ENCODE data around the gene PSMC4. TPM values are rescaled to one million over a fixed set of nuclear protein-coding genes. Genes with fewer than 3 reads are reported as not detected.

Gene PSMC4
- total RNA-seq, 1 donor, result 99.5 TPM

GRCh38 chr19:39936622-39937021 lies 34.3 kb upstream of the PSMC4 start:
- TF ChIP-seq CTCF (IDR thresholded peaks at IDR 0.05; ENCODE audit: extremely low read depth, low read depth, low read length), result no peak
- Histone ChIP-seq H3K36me3 (ENCODE audit: insufficient read depth, low read length) (no peaks in the 10 kb centered on the region), H3K79me2 (ENCODE audit: insufficient read depth, low read length) (no peaks in the 10 kb centered on the region), H3K4me2 (ENCODE audit: insufficient read depth, low read length) (no peak overlapping the region), H3K27ac (ENCODE audit: low read depth, low read length) (no peak overlapping the region), H4K20me1 (ENCODE audit: insufficient read depth, low read length) (no peaks in the 10 kb centered on the region), H3K9me3 (ENCODE audit: low read depth, low read length) (no peaks in the 10 kb centered on the region), H3K27me3 (ENCODE audit: insufficient read depth, low read length) (no peaks in the 10 kb centered on the region), H3K4me3 (ENCODE audit: insufficient read depth, low read length) (no peak overlapping the region), H3K4me1 (ENCODE audit: insufficient read depth, low read length) (no peaks in the 10 kb centered on the region), H2AFZ (ENCODE audit: low read length) (no peak overlapping the region)
- DNase-seq (ENCODE audit: insufficient read length, low spot score, missing footprints), result no peak

DNA sequence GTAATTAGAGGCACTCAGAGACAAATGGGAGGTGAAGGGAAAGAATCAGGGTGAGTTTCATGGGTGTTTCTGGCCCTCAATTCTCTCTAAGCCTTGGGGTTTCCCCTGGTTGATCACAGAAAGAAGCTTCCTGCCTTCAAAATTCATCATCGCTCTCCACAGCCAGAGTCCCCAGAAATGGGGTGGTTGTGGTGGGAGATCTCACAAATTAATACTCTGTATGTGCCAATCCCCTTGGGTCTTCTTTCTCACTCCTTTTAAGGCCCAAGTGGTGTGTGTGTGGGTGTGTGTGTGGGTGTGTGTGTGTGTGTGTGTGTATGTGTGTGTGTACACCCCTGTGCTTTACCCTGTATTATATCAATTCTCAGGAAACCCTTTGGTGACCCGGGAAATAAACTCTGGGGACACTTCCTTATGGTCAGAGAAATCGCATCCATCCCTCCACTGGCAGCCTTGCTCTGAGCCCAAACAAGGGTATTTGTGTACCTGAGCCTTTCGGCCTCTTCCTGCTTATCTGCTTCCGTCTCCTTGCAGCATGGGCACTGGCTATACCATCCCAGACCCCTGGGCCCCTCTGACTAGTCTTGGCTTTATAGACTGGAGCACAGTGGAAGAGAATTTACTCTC lies 33.8 kb upstream of the PSMC4 start:
- no peaks in the 10 kb centered on the region for H3K36me3 ChIP-seq (ENCODE audit: insufficient read depth, low read length)
- no peaks in the 10 kb centered on the region for H3K4me1 ChIP-seq (ENCODE audit: insufficient read depth, low read length)
- no peak overlapping the region for H3K4me3 ChIP-seq (ENCODE audit: insufficient read depth, low read length)
- H3K27ac ChIP-seq (ENCODE audit: low read depth, low read length), result no peak overlapping the region
- DNase-seq (ENCODE audit: insufficient read length, low spot score, missing footprints), result peak; percentile 17
- H3K79me2 ChIP-seq (ENCODE audit: insufficient read depth, low read length), result no peaks in the 10 kb centered on the region
- H3K4me2 ChIP-seq (ENCODE audit: insufficient read depth, low read length), result no peak overlapping the region
- no peaks in the 10 kb centered on the region for H4K20me1 ChIP-seq (ENCODE audit: insufficient read depth, low read length)
- no peaks in the 10 kb centered on the region for H3K27me3 ChIP-seq (ENCODE audit: insufficient read depth, low read length)
- no peak overlapping the region for H2AFZ ChIP-seq (ENCODE audit: low read length)
- no peaks in the 10 kb centered on the region for H3K9me3 ChIP-seq (ENCODE audit: low read depth, low read length)
- no peak for TF ChIP-seq CTCF (IDR thresholded peaks at IDR 0.05; ENCODE audit: extremely low read depth, low read depth, low read length)

DNA sequence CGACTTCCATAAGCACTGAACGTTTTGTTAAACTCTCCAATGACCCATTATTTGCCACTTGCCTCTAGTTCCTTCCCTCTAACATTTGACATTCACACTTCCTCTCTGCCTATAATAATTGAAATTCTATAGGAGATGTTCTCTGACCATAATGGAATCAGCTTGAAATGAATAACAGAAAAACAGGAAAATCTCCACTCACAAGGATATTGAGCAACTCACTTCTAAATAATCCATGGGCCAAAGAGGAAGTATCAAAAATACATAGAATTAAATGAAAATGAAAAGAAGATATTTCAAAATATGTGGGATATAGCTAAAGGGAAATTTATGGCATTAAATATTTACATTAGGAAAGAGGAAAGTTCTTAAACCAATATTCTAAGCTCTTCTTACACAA lies 33.2 kb upstream of the PSMC4 start:
- no peak overlapping the region for H3K27ac ChIP-seq (ENCODE audit: low read depth, low read length)
- H3K4me3 ChIP-seq (ENCODE audit: insufficient read depth, low read length), result no peak overlapping the region
- H3K9me3 ChIP-seq (ENCODE audit: low read depth, low read length), result no peaks in the 10 kb centered on the region
- H3K36me3 ChIP-seq (ENCODE audit: insufficient read depth, low read length), result no peaks in the 10 kb centered on the region
- no peaks in the 10 kb centered on the region for H4K20me1 ChIP-seq (ENCODE audit: insufficient read depth, low read length)
- H3K79me2 ChIP-seq (ENCODE audit: insufficient read depth, low read length), result no peaks in the 10 kb centered on the region
- TF ChIP-seq CTCF (IDR thresholded peaks at IDR 0.05; ENCODE audit: extremely low read depth, low read depth, low read length), result no peak
- H2AFZ ChIP-seq (ENCODE audit: low read length), result no peak overlapping the region
- no peaks in the 10 kb centered on the region for H3K4me1 ChIP-seq (ENCODE audit: insufficient read depth, low read length)
- H3K4me2 ChIP-seq (ENCODE audit: insufficient read depth, low read length), result no peak overlapping the region
- H3K27me3 ChIP-seq (ENCODE audit: insufficient read depth, low read length), result no peaks in the 10 kb centered on the region
- no peak for DNase-seq (ENCODE audit: insufficient read length, low spot score, missing footprints)

DNA sequence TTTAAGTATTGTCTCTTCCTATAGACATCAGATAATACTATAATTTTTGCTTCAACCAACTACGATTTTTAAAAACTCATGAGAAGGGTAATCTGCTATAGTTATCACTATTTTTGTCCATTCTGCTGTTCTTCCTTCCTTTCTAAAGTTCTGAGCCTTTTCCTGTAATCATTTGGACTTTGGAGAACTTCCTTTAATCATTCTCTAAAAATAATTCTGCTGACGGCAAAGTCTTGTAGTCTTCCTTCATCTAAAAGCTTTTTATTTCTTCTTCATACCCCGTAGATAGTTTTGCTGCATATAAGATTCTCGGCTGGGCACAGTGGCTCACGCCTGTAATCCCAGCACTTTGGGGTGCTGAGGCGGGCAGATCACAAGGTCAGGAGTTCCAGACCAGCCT lies 31.4 kb upstream of the PSMC4 start:
- H4K20me1 ChIP-seq (ENCODE audit: insufficient read depth, low read length), result no peaks in the 10 kb centered on the region
- H3K27ac ChIP-seq (ENCODE audit: low read depth, low read length), result no peak overlapping the region
- H3K79me2 ChIP-seq (ENCODE audit: insufficient read depth, low read length), result no peaks in the 10 kb centered on the region
- no peak overlapping the region for H3K4me2 ChIP-seq (ENCODE audit: insufficient read depth, low read length)
- no peaks in the 10 kb centered on the region for H3K9me3 ChIP-seq (ENCODE audit: low read depth, low read length)
- H3K4me1 ChIP-seq (ENCODE audit: insufficient read depth, low read length), result no peaks in the 10 kb centered on the region
- no peaks in the 10 kb centered on the region for H3K27me3 ChIP-seq (ENCODE audit: insufficient read depth, low read length)
- no peak for TF ChIP-seq CTCF (IDR thresholded peaks at IDR 0.05; ENCODE audit: extremely low read depth, low read depth, low read length)
- H2AFZ ChIP-seq (ENCODE audit: low read length), result no peak overlapping the region
- no peaks in the 10 kb centered on the region for H3K36me3 ChIP-seq (ENCODE audit: insufficient read depth, low read length)
- no peak for DNase-seq (ENCODE audit: insufficient read length, low spot score, missing footprints)
- no peak overlapping the region for H3K4me3 ChIP-seq (ENCODE audit: insufficient read depth, low read length)
